Pancreas (tissue), 10 donors: ENCODE results near the gene HIVEP1. TPM values are rescaled to one million over a fixed set of nuclear protein-coding genes. Genes with fewer than 3 reads are reported as not detected.

Experiments used
- ATAC-seq, 4 donors: fragments of 200-7000 bp; cut with Tn5 transposase; one replicate each; pipeline versions ENCODE4 v1.8.0 to v1.9.1; 2020; ENCODE audit warnings: mild to moderate bottlenecking in 4 of 4, moderate library complexity in 4 of 4
- DNase-seq, 6 donors: peaks; one replicate each; pipeline ENCODE4 v3.0.0-alpha.2; 2020
- FAIRE-seq: peaks from 2 replicates; lab custom pipeline; 2012; peaks lifted over from hg19 to GRCh38; lab: Jason Lieb, UNC
- H3K27ac ChIP-seq, 4 donors: fragments of 200-600 bp; sonication (generic); 1 replicate in 3 of 4; 2 replicates in 1 of 4; pipeline versions ENCODE4 v1.5.0 to v1.8.0; 2020
- H3K27me3 ChIP-seq, 4 donors: fragments of 200-600 bp; one replicate each; pipeline ENCODE4 v1.8.0; 2021
- H3K36me3 ChIP-seq, 3 donors: fragments of 200-600 bp; sonication (generic) in 1 of 3; one replicate each; pipeline versions ENCODE4 v1.5.0 to v1.8.0; 2020 to 2021
- H3K4me1 ChIP-seq, 3 donors: fragments of 200-600 bp; one replicate each; pipeline ENCODE4 v1.8.0; 2021
- H3K4me3 ChIP-seq, 4 donors: fragments of 200-600 bp; sonication (generic) in 2 of 4; one replicate each; pipeline versions ENCODE4 v1.5.0 to v1.8.0; 2020 to 2021
- H3K9me3 ChIP-seq, 4 donors: fragments of 200-600 bp; one replicate each; pipeline ENCODE4 v1.8.0; 2021
- CTCF ChIP-seq, 4 donors: fragments of 200-600 bp; sonication (generic) in 3 of 4; IDR thresholded peaks; one replicate each; pipeline versions ENCODE4 v1.5.0 to v1.8.0; 2021; ENCODE audit warnings: antibody characterized with exemption in 4 of 4
- WGBS, 2 donors: extraction: QIAGEN DNeasy Blood & Tissue Kit; methylation state at CpG; one replicate each; pipeline ENCODE4 v1.1.7; 2013; 5-methylcytosine and 5-hydroxymethylcytosine counted together
- intact Hi-C, 3 donors: fragments of 100-400 bp; cut with DNase I; formaldehyde crosslinking; loops; one replicate each; pipeline versions ENCODE4 v1.11.1 to v1.14.2; 2022
- polyA plus RNA-seq, 2 donors: library from polyadenylated mRNA; stranded (reverse); fragments of 200-250 nt; gene quantifications; one replicate each; pipeline ENCODE4 v1.2.3, GENCODE V29; 2013
- total RNA-seq, 6 donors: library from RNA; stranded (reverse); fragmentation: NEBNext Ultra II Directional in 4 of 6; extraction: Animal tissue kit (Norgen Biotek cat#: 25700) in 4 of 6; gene quantifications; one replicate each; pipeline versions ENCODE4 v1.2.1 to v1.2.4, GENCODE V29; 2021 to 2023
- donor health status: healthy with polysubstance abuse.
- donor health status: DM: no; HTN: no; CAD: no; lungs with moderate emphysema.
- donor health status: DM: no; HTN: no; CAD: no.
- donor health status: control.
- donor health status: control.
- donor health status: Bipolar disorder and iron deficiency.
- donor health status: DM: yes; HTN: yes; CAD: no.
- donor health status: DM: no; HTN: no; CAD: no.
- donor health status: DM: no; HTN: no; CAD: no.
- donor health status: DM: yes; HTN: yes; CAD: no.

HIVEP1 gene
- total and polyA plus RNA-seq, 8 donors, result 3.8 to 17.7 (median 9.2) TPM

- no peak for DNase-seq
- no peaks in the 10 kb centered on the region for H3K9me3 ChIP-seq
- no peak overlapping the region for H3K4me3 ChIP-seq
- H3K4me1 ChIP-seq, result peaks cover 19 to 25% (median 23%) of the 10 kb centered on the region in 3 donors
- intact Hi-C loops, result no loop called here
- no peak for FAIRE-seq
- H3K27me3 ChIP-seq, result no peaks in the 10 kb centered on the region
- no peak for TF ChIP-seq CTCF (IDR thresholded peaks at IDR 0.05)
- H3K27ac ChIP-seq, result no peak overlapping the region
- no peaks in the 10 kb centered on the region for H3K36me3 ChIP-seq
- no peak for ATAC-seq
- WGBS, 2 donors, result 88 to 90% methylated on average over 4 of the region's 4 CpGs
Measured at GRCh38 chr6:12026120-12026519, 14.0 kb downstream of the HIVEP1 start.

- ATAC-seq (no peak), FAIRE-seq (no peak), DNase-seq (no peak)
- Histone ChIP-seq H3K27me3 (no peaks in the 10 kb centered on the region), H3K9me3 (no peaks in the 10 kb centered on the region), H3K4me1 (peaks cover 19 to 25% (median 23%) of the 10 kb centered on the region in 3 donors), H3K4me3 (no peak overlapping the region), H3K27ac (no peak overlapping the region), H3K36me3 (no peaks in the 10 kb centered on the region)
- WGBS, 2 donors, result 96 to 97% methylated on average over 1 of the region's 1 CpG
- intact Hi-C loops, result no loop called here
- TF ChIP-seq CTCF (IDR thresholded peaks at IDR 0.05), result no peak
Measured at GRCh38 chr6:12026833-12027232, 14.7 kb downstream of the HIVEP1 start.

GRCh38 chr6:12028213-12028612 lies 16.1 kb downstream of the HIVEP1 start:
- Histone ChIP-seq H3K4me3 (no peak overlapping the region), H3K9me3 (no peaks in the 10 kb centered on the region), H3K4me1 (peaks cover 19 to 23% (median 21%) of the 10 kb centered on the region in 3 donors), H3K36me3 (no peaks in the 10 kb centered on the region), H3K27me3 (no peaks in the 10 kb centered on the region), H3K27ac (no peak overlapping the region)
- DNase-seq, result no peak
- intact Hi-C loops, result no loop called here
- WGBS, 2 donors, result 91 to 98% methylated on average over 4 of the region's 4 CpGs
- TF ChIP-seq CTCF (IDR thresholded peaks at IDR 0.05), result no peak
- ATAC-seq, result no peak
- no peak for FAIRE-seq

- no peaks in the 10 kb centered on the region for H3K27me3 ChIP-seq
- intact Hi-C loops, result no loop called here
- H3K4me1 ChIP-seq, result peaks cover 14 to 28% (median 20%) of the 10 kb centered on the region in 3 donors
- H3K9me3 ChIP-seq, result no peaks in the 10 kb centered on the region
- no peaks in the 10 kb centered on the region for H3K36me3 ChIP-seq
- DNase-seq, result no peak
- H3K4me3 ChIP-seq, result no peak overlapping the region
- ATAC-seq, result no peak
- FAIRE-seq, result no peak
- TF ChIP-seq CTCF (IDR thresholded peaks at IDR 0.05), result no peak
- 95 to 99% methylated on average over 4 of the region's 4 CpGs for WGBS, 2 donors
- no peak overlapping the region for H3K27ac ChIP-seq
Measured at GRCh38 chr6:12029979-12030737, 18.0 kb downstream of the HIVEP1 start.

GRCh38 chr6:12030993-12031550 lies 19.0 kb downstream of the HIVEP1 start:
- no peak for TF ChIP-seq CTCF (IDR thresholded peaks at IDR 0.05)
- no peak for ATAC-seq
- DNase-seq, result no peak
- Histone ChIP-seq H3K27me3 (no peaks in the 10 kb centered on the region), H3K4me1 (peaks cover 14 to 26% (median 18%) of the 10 kb centered on the region in 3 donors), H3K36me3 (no peaks in the 10 kb centered on the region), H3K27ac (no peak overlapping the region), H3K9me3 (no peaks in the 10 kb centered on the region), H3K4me3 (no peak overlapping the region)
- 78 to 82% methylated on average over 2 of the region's 2 CpGs for WGBS, 2 donors
- no peak for FAIRE-seq
- intact Hi-C loops, result no loop called here
